GM12873 (cell line): ENCODE data around the gene GGNBP2.

ENCODE experiments used
- CTCF ChIP-seq: IDR thresholded peaks from 2 replicates; pipeline ENCODE4 v1.5.1; 2012; ENCODE audit warnings: low read depth, mild to moderate bottlenecking, moderate library complexity, low read length, control low read depth; ENCODE audit not compliant: insufficient read depth; ENCODE audit errors: missing control alignments

GGNBP2 gene

GRCh38 chr17:36575028-36575427 is 30.3 kb downstream of the GGNBP2 start:
- TF ChIP-seq CTCF: no peak

GRCh38 chr17:36576793-36577192 is 32.1 kb downstream of the GGNBP2 start:
- no peak for TF ChIP-seq CTCF

- no peak for TF ChIP-seq CTCF
Measured at GRCh38 chr17:36578671-36579070, 34.0 kb downstream of the GGNBP2 start.

GRCh38 chr17:36583787-36584186 is 39.1 kb downstream of the GGNBP2 start:
- no peak for TF ChIP-seq CTCF

GRCh38 chr17:36586138-36586537 is 41.4 kb downstream of the GGNBP2 start:
- TF ChIP-seq CTCF: no peak

GRCh38 chr17:36590082-36590481 is 45.4 kb downstream of the GGNBP2 start:
- no peak for TF ChIP-seq CTCF

GRCh38 chr17:36591434-36592315 is 47.0 kb downstream of the GGNBP2 start, which contains the start of gene DHRS11:
TSS of gene DHRS11 (plus strand) at chr17:36591879. CDS start at chr17:36592010, 131 bp downstream.
- no peak for TF ChIP-seq CTCF
